GM19467 (cell line): ENCODE results near the gene XPNPEP1.

ENCODE experiments used
- ATAC-seq: cut with Tn5 transposase; IDR thresholded peaks from one replicate; pipeline ENCODE4 v1.9.1; 2021; ENCODE audit warnings: mild to moderate bottlenecking, moderate library complexity; ENCODE audit not compliant: unreplicated experiment

Gene XPNPEP1

DNA sequence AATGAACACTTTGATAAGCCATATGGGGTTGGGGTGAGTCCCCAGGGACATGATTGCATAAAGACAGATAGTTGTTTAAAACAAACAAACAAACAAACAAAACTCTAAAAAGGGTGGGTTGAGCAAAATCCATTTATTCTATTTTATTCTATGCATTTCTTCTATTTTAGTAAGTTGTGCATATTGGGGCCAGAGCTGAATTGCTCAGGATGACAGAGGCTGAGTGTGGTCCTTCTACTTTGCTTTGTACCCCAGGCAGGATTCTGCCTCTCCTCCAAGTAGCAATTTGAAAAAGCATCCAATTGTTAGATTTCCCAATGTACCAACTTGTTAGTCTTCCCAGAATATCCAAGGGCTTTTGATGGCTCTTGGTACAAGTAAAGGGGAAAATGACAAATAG, 29.2 kb upstream of the XPNPEP1 start:
- ATAC-seq, result no peak

DNA sequence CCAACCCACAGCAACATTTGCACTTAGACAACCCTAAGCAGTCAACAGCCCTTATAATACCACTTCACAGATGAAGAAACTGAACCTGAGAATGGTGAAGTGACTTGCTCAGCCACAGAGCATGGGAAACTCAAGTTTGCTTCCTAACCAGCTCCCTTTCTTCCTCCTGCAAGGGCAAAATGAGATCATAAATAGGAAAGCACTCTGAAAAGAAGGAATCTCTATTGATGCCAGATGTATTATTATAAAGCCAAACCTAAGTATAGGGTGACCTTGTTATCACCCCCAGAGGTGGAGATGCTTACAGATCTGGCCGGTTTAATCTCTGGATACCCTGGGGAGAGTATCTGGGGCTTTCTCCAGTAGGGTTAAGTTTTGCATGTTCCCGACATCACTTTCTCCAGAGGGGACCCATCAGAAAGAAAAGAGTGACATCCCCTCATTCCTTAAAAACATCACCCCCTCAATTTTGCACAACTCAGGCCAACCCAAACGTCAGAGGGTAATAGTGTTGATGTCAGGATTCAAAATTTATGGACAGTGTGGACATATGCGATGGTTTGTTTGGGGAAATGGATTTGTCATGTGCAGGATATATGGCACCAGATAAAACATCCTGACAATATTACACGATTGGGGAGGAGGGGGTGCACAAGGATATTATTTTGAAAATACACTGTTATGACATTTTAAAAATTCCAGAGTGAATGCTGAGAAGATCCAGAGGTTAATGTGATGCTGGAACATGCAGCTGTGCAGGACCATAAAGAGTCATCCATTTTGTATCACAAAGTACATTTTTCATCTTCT, 24.0 kb upstream of the XPNPEP1 start:
- ATAC-seq, result no peak

GRCh38 chr10:109946680-109947079, 23.4 kb upstream of the XPNPEP1 start:
- no peak for ATAC-seq

GRCh38 chr10:109945473-109946177, 22.3 kb upstream of the XPNPEP1 start:
- ATAC-seq, result no peak

- no peak for ATAC-seq
These were observed 21.3 kb upstream of the XPNPEP1 start for GRCh38 chr10:109944613-109945012.

GRCh38 chr10:109941236-109941862, 18.0 kb upstream of the XPNPEP1 start:
- no peak for ATAC-seq

- ATAC-seq, result no peak
These were observed 17.2 kb upstream of the XPNPEP1 start for GRCh38 chr10:109940553-109940952.

- no peak for ATAC-seq
These were observed 16.8 kb upstream of the XPNPEP1 start for GRCh38 chr10:109940117-109940516.

DNA sequence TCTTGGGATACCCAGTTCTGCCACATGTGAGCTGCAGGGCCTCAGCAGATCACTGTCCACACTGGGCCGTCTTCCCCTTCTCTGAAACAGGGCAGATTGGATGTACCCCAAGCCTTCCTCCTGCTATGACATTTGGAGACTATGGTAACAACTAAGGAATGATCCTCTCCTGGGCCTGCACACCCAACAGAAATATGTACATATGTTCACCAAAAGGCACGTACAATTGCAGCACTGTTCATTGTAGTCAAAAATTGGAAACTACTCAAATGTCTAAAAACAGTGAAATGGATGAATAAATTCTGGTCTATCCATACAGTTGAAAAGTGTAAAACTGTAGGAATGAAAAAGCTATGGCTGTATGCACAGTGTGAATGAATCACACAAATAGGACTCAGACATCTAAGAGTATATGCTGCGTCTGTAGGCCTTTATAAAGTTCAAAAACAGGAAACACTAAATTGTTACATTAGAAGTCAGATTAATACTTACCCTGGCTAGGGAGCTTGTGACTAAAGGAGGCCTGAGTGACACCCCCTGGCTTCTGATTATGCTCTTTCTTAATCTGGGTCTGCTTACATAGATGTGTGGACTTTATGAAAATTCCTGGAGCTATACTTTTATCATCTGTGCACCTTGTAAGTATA, 16.1 kb upstream of the XPNPEP1 start:
- no peak for ATAC-seq

GRCh38 chr10:109937460-109938065, 14.3 kb upstream of the XPNPEP1 start:
- ATAC-seq, result no peak

GRCh38 chr10:109934958-109935793, 11.9 kb upstream of the XPNPEP1 start:
- ATAC-seq, result no peak

DNA sequence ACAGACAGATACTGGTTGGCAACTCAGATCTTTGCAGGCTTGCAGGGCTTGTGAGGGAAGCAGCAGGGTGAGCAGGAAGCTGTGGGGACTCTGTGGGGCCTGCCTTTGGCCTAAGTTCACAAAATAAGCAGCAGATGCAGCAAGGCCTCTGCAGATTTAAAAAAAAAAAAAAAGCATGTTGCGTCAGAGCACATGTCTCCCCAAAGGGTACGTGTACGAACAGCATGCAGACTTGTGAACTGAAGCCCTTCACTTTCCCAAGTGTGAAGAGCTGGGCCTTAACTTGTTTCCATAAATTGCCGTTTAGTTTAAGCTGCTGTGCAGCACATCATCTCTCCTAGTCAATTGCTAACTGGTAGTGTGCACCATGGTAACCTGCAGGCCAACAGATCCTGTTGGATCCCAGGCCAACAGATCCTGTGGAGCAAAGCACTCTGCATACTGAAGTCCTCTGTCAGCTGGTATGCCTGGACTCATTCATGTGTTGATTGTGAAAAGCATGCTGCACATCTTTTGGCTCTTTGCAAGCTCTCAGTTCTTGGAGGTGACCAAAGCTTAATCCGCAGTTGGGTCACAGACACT, 10.8 kb upstream of the XPNPEP1 start:
- no peak for ATAC-seq

- ATAC-seq, result no peak
These were observed 9.7 kb upstream of the XPNPEP1 start for GRCh38 chr10:109932968-109933367.

DNA sequence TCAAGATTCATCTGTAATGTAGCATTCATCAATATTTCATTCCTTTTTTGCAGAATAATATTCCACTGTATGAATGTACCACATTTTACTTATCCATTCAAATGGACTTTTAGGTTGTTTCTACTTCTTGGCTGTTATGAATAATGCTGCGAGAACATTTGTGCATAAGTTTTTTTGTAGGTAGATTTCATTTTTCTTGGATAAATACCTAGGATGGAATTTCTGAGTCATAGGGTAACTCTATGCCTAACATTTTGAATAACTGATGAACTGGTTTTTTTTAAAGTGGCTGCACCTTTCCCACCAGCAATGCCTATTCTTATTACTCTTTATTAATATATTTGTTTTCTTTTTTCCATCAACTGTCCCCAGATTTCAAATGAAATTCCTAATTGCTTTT, 9.1 kb upstream of the XPNPEP1 start:
- ATAC-seq, result no peak

GRCh38 chr10:109931163-109931562, 7.9 kb upstream of the XPNPEP1 start:
- no peak for ATAC-seq

DNA sequence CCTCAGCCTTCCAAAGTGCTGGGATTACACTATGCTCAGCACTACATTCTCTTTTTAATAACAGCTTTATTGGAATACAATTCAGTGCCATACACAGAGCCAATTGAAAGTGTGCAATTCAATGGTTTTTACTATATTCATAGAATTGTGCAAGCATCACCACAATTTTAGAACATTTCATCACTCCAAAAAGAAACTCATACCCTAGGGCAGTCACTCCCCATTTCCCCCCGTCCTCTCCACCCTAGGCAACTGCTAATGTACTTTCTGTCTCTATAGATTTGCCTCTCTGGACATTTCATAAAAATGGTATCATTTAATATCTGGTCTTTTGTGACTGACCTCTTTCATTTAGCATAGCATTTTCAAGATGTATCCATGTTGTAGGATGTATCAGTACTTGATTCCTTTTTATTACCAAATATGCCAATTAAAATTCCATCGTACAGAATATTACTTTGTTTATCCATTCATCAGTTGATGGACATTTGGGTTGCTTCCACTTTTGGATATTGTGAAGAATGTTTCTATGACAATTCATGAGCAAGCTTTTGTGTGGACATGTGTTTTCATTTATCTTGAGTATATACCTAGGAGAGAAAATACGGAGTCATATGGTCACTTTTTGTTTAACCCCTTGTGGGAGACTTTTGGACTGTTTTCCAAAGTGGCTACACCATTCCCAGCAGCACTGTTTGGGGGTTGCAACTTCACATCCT, 6.3 kb upstream of the XPNPEP1 start:
- no peak for ATAC-seq

- no peak for ATAC-seq
These were observed 5.2 kb upstream of the XPNPEP1 start for GRCh38 chr10:109928475-109928891.

DNA sequence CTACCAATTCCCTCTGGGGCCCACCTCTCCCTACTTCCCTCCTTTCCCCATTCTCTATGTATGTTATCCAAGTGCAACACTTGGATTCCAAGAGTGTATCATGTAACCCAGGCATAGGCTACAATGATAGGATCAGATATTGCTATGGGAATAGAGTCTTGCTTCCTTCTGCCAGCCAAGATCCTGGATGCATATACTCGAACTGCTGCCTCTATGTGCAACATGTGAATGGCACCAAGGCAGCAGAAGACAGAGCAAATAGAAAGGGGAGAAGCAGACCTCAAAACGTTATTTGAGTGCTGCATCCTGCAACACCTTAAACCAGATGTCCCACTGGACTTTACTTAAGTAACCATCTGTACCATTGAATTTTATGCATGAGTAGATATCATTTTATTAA, 3.5 kb upstream of the XPNPEP1 start:
- ATAC-seq, result no peak
